K562 (cell line): ENCODE measurements around the gene L3MBTL3. TPM values are rescaled to one million over a fixed set of nuclear protein-coding genes. Genes with fewer than 3 reads are reported as not detected.

Experiments
- CCNT2 ChIP-seq: IDR thresholded peaks from 2 replicates; pipeline ENCODE4 v1.6.1; 2011; ENCODE audit warnings: borderline replicate concordance, low read depth, mild to moderate bottlenecking, moderate library complexity, mixed read lengths, low read length; ENCODE audit not compliant: insufficient read length; ENCODE audit errors: extremely low read depth
- DACH1 ChIP-seq: fragments of 450-650 bp; IDR thresholded peaks from 2 replicates; pipeline ENCODE4 v1.6.1; 2018; ENCODE audit not compliant: partially characterized antibody
- DPF2 ChIP-seq: fragments of 450-650 bp; IDR thresholded peaks from 2 replicates; pipeline ENCODE4 v1.6.1; 2016
- FIP1L1 ChIP-seq: fragments of 200-400 bp; formaldehyde crosslinking; IDR thresholded peaks from 2 replicates; pipeline ENCODE4 v1.6.1; 2018; ENCODE audit warnings: mild to moderate bottlenecking, low read depth, low read length; ENCODE audit not compliant: poor library complexity, severe bottlenecking
- FOSL1 ChIP-seq: fragments of 200-800 bp; sonication (Bioruptor generic); conservative IDR thresholded peaks from 2 replicates; pipeline ENCODE4 v1.6.1; 2016; ENCODE audit warnings: missing genetic modification characterization, missing compliant biosample characterization
- GABPB1 ChIP-seq: sonication (generic); formaldehyde crosslinking; IDR thresholded peaks from 2 replicates; pipeline ENCODE4 v1.8.0; 2022; ENCODE audit warnings: mild to moderate bottlenecking, missing genetic modification reagents
- KAT8 ChIP-seq: fragments of 450-650 bp; IDR thresholded peaks from 2 replicates; pipeline ENCODE4 v1.6.1; 2016; ENCODE audit warnings: low read depth, mild to moderate bottlenecking
- NFE2 ChIP-seq: IDR thresholded peaks from 2 replicates; pipeline ENCODE4 v1.6.1; 2014; ENCODE audit warnings: antibody characterized with exemption, low read depth
- PHF21A ChIP-seq: fragments of 450-650 bp; IDR thresholded peaks from 2 replicates; pipeline ENCODE4 v1.6.1; 2017; ENCODE audit warnings: low read depth, borderline replicate concordance
- RBM25 ChIP-seq: fragments of 200-400 bp; formaldehyde crosslinking; IDR thresholded peaks from 2 replicates; pipeline ENCODE4 v1.6.1; 2018; ENCODE audit warnings: low read length, low read depth, moderate library complexity; ENCODE audit not compliant: severe bottlenecking
- RFX5 ChIP-seq: IDR thresholded peaks from 2 replicates; pipeline ENCODE4 v1.6.1; 2011; ENCODE audit warnings: low read depth, mild to moderate bottlenecking, improper control_type of control experiment, low read length
- THRAP3 ChIP-seq: fragments of 450-650 bp; IDR thresholded peaks from 2 replicates; pipeline ENCODE4 v1.6.1; 2016; ENCODE audit warnings: mild to moderate bottlenecking, inconsistent platforms, borderline replicate concordance
- ZNF263 ChIP-seq: sonication (generic); formaldehyde crosslinking; IDR thresholded peaks from 2 replicates; pipeline ENCODE4 v1.8.0; 2022; ENCODE audit warnings: mild to moderate bottlenecking, missing genetic modification reagents, borderline replicate concordance
- polyA plus RNA-seq, 8 experiments: library from polyadenylated mRNA; depleted of rRNA in 4 of 8; stranded (reverse) in 5 of 8; unstranded in 3 of 8; fragments of >200 nt; fragmentation: Nextera tagmentation in 2 of 8; fragmentation: Illumina TruSeq in 1 of 8; extraction: Ambion mirVana in 2 of 8; extraction: Trizol in 1 of 8; gene quantifications; 2 replicates each; pipeline versions ENCODE4 v1.2.1 to v1.2.3, GENCODE V29; 2011 to 2014; ENCODE audit warnings: inconsistent platforms in 1 of 8, missing spikeins in 1 of 8
- total RNA-seq, 7 experiments: library from RNA; depleted of rRNA in 6 of 7; stranded (reverse); fragments of >200 nt in 6 of 7; fragmentation: Illumina TruSeq in 2 of 7; extraction: Trizol in 2 of 7; gene quantifications; 2 replicates each; pipeline versions ENCODE4 v1.2.1 to v1.2.3, GENCODE V29; 2011 to 2021; ENCODE audit warnings: low replicate concordance in 1 of 7
- TF ChIP-seq, protein P1 (sequence below): fragments of 450-650 bp; IDR thresholded peaks from 2 replicates; pipeline ENCODE4 v1.6.1; 2016
- TF ChIP-seq, protein P2 (sequence below): sonication (generic); formaldehyde crosslinking; IDR thresholded peaks from 2 replicates; pipeline ENCODE4 v1.8.1; 2022; ENCODE audit warnings: missing genetic modification reagents
- TF ChIP-seq, protein P3 (sequence below), 2 experiments: fragments of 450-650 bp in 1 of 2; sonication (generic) in 1 of 2; formaldehyde crosslinking in 1 of 2; IDR thresholded peaks; 2 replicates each; pipeline versions ENCODE4 v1.7.1 to v1.9.0; 2016 to 2022; ENCODE audit warnings: inconsistent platforms in 1 of 2, mild to moderate bottlenecking in 1 of 2, missing genetic modification reagents in 1 of 2

L3MBTL3 gene
- total and polyA plus RNA-seq, 9 of the 15 experiments (the other 6 are each of a cell fraction or from before 2014, with no cell fraction given): 0.83 to 6.9 (median 5.4) TPM

DNA sequence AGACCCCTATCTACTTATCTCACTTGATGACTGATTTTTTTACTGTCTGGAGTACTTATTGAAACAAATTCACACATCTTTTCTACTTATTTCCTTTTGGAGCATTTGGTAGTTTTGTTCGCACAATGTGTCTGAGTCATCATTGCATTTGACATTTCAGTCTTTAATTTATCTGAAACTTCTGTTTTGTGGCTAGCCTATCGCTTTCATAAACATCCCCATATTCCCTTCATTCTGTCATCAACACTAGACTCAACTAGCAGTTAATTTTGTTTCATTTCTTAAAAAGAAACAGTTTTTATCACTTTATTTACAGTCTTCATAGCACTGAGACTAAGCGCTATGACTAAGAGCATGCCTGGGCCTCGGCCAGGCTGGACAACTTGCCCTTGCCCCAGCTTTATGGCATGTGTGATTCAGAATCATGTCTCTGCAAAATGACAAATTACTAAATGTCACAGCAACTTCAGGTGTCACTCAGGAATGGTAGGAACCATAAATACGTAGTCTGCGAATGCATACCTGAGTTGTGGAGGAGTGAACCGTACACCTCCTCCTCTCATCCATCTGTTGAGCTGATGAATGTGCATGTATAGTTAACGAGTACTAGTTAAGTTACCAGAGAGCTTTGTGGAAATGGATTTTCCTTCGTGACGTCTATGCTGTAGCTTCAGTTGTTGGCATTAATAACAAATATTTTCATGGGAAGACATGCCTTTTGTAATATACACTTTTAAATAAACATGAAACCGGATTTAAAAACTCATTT, 16.2 kb downstream of the L3MBTL3 start (continued):
- TF ChIP-seq FOSL1 (tag): peak; percentile 81
- TF ChIP-seq, protein P1, sequence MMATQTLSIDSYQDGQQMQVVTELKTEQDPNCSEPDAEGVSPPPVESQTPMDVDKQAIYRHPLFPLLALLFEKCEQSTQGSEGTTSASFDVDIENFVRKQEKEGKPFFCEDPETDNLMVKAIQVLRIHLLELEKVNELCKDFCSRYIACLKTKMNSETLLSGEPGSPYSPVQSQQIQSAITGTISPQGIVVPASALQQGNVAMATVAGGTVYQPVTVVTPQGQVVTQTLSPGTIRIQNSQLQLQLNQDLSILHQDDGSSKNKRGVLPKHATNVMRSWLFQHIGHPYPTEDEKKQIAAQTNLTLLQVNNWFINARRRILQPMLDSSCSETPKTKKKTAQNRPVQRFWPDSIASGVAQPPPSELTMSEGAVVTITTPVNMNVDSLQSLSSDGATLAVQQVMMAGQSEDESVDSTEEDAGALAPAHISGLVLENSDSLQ: peak; percentile 57
- TF ChIP-seq, protein P2, sequence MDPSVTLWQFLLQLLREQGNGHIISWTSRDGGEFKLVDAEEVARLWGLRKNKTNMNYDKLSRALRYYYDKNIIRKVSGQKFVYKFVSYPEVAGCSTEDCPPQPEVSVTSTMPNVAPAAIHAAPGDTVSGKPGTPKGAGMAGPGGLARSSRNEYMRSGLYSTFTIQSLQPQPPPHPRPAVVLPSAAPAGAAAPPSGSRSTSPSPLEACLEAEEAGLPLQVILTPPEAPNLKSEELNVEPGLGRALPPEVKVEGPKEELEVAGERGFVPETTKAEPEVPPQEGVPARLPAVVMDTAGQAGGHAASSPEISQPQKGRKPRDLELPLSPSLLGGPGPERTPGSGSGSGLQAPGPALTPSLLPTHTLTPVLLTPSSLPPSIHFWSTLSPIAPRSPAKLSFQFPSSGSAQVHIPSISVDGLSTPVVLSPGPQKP (CRISPR knock-in tag): no peak
- no peak for TF ChIP-seq FIP1L1
- peak; percentile 20 for TF ChIP-seq CCNT2
- 0 out of 2 replicates have a peak, but pooled peaks have one; percentile 25 for TF ChIP-seq GABPB1 (CRISPR knock-in tag)
- TF ChIP-seq KAT8: no peak
- TF ChIP-seq RBM25: no peak
- TF ChIP-seq RFX5: no peak
- TF ChIP-seq NFE2: 0 out of 2 replicates have a peak, but pooled peaks have one; percentile 15
- TF ChIP-seq, protein P3, sequence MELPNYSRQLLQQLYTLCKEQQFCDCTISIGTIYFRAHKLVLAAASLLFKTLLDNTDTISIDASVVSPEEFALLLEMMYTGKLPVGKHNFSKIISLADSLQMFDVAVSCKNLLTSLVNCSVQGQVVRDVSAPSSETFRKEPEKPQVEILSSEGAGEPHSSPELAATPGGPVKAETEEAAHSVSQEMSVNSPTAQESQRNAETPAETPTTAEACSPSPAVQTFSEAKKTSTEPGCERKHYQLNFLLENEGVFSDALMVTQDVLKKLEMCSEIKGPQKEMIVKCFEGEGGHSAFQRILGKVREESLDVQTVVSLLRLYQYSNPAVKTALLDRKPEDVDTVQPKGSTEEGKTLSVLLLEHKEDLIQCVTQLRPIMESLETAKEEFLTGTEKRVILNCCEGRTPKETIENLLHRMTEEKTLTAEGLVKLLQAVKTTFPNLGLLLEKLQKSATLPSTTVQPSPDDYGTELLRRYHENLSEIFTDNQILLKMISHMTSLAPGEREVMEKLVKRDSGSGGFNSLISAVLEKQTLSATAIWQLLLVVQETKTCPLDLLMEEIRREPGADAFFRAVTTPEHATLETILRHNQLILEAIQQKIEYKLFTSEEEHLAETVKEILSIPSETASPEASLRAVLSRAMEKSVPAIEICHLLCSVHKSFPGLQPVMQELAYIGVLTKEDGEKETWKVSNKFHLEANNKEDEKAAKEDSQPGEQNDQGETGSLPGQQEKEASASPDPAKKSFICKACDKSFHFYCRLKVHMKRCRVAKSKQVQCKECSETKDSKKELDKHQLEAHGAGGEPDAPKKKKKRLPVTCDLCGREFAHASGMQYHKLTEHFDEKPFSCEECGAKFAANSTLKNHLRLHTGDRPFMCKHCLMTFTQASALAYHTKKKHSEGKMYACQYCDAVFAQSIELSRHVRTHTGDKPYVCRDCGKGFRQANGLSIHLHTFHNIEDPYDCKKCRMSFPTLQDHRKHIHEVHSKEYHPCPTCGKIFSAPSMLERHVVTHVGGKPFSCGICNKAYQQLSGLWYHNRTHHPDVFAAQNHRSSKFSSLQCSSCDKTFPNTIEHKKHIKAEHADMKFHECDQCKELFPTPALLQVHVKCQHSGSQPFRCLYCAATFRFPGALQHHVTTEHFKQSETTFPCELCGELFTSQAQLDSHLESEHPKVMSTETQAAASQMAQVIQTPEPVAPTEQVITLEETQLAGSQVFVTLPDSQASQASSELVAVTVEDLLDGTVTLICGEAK (IDR thresholded peaks at IDR 0.05): no peak
- TF ChIP-seq, protein P3 (CRISPR knock-in tag; IDR thresholded peaks at IDR 0.05): no peak
- TF ChIP-seq DPF2: no peak
- no peak for TF ChIP-seq DACH1
- no peak for TF ChIP-seq THRAP3
- no peak for TF ChIP-seq ZNF263 (CRISPR knock-in tag)
- TF ChIP-seq PHF21A: no peak
